GM19438 (cell line): Measurements from ENCODE around the gene MPHOSPH8.
"Not testable (repeated sequence)": the region's sequence is repeated elsewhere in the genome, so short reads cannot be mapped to it uniquely, and the experiment has no call there.

ENCODE experiments used
- ATAC-seq: cut with Tn5 transposase; IDR thresholded peaks from one replicate; pipeline ENCODE4 v1.9.1; 2021; ENCODE audit warnings: low read depth; ENCODE audit not compliant: unreplicated experiment

The MPHOSPH8 gene

DNA sequence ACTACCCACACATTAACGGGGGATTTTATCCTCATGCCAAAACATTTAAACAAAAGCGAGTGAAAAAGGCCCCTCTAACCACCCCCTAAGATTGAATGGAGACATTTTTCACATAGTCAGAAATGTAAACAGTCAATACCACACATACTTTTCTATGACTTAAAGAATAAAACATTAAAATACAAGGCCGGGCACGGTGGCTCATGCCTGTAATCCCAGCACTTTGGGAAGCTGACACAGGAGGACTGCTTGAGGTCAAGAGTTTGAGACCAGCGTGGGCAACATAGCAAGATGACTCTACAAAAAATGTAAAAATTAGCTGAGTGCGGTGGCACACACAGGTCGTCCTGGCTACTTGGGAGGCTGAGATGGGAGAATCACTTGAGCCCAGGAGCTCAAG lies 47.3 kb downstream of the MPHOSPH8 start:
- no peak for ATAC-seq

DNA sequence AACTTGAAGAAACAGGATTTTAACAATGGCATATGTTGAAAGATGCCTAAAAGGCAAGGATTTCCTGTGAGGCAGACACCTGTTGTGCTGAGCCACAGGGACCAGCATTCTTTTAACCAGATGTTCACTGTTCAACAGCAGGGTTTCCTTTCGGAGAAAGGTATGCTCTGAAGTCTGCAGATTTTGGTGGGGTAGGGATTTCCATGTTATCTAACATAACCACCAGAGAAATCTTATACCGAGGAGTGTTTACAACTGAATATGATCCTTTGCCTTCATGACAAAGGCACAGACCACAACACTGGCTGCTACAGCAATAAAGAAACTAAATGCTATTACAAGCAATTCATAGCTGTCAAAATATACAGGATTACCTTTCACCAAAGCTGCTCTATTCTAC lies 48.1 kb downstream of the MPHOSPH8 start:
- no peak for ATAC-seq

DNA sequence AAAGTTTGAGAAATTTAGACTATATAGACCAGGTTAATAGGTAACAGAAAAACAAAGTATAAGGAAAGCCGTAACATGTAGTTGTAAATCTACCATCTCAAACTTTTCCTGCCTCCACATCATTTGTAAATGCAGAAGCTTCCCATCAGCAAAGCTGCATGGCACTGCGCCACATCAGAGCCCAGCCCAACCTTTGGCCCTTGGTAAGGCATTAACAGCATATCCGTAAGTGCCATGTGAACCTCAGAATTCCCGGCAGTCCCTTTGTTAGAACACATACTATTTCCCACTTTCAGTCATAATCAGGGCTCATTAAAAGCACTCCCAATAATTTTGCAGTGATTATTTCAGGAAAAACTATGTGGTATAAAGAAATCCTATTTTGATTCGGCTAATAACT lies 51.6 kb downstream of the MPHOSPH8 start:
- no peak for ATAC-seq

DNA sequence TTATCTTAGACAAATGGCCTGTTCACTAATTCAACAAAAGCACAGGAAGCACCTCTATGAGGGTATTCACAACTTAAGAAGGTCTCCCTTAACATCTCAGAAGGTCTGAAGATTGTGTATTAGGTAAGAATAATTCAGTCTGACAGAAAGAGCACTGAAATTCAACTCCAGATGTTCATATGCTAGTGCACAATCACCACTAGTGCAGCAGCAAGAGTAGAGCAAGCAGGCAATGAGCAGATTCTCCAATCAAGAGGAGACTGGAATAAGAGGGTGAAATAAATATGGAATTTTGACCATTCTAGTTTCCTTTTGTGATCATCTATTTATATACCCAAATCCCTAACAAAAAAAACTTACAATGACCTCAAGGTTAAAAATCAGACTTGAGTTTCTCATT lies 52.0 kb downstream of the MPHOSPH8 start:
- no peak for ATAC-seq

DNA sequence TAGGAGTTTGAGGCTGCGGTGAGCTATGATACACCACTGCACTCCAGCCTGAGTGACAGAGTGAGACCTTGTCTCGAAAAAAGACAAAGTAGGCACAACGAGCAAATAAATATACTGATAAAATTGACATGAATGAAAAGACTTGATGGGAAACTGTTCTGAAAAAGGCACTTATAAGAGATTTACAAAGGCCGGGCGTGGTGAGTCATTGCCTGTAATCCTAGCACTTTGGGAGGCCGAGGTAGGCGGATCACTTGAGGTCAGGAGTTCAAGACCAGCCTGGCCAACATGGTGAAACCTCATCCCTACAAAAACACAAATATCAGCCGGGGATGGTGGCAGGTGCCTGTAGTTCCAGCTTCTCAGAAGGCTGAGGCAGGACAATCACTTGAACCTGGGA lies 58.0 kb downstream of the MPHOSPH8 start:
- not testable (repeated sequence) for ATAC-seq

DNA sequence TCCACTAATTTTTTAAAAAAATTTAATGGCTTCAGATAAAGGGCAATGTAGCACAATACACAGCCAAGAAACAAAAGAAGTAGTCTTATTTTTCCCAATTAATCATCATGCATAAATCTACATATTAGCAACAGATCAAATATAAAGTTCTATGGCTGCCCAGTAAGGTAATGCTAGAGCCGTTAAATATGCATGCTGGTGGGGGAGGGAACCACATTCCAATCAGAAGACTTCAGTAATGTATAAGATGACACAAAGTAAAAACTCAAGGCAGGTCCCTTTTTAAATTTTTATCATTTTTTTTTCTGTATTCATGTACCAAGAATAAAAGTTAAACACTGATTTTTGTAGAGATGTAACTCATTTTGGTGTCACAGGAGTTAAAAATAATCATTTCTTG lies 62.0 kb downstream of the MPHOSPH8 start:
- no peak for ATAC-seq

DNA sequence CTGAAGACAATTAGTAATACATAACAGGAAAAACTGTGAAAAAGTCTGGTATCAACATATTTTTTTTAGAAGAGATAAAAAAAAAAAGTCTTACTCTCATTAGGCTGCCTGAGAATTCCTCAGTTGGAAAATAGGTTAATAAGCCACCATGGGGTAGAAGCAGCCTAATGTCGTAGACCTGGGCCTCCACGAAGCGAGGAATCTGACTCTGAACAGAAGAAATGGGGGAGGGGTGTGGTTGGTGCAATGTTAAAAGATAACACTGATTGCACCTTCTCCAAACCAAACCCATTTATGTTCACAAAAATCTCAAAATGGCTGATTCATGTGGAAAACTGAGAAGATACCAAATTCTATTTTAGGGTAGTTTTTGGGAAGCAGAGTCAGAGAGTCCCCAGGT lies 62.4 kb downstream of the MPHOSPH8 start:
- ATAC-seq = no peak

DNA sequence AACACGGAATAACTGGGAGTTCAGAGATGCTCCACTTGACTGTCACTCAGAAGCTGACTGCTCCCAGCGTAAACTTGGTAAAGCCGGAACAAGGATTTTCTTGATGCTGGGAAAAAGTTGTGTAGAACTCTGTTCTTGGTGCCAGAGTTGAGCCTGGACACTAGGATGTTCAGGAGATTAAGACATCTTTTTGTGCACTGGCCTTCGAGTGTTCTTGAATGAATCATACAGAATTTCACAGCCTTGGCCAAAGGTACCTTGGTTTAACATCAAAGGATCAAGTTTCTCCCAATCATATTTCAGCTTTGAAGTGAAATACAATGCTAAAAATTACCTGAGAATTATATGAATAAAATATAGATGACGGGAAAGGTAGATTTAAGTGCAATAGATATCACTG lies 67.5 kb downstream of the MPHOSPH8 start:
- not testable (repeated sequence) for ATAC-seq

DNA sequence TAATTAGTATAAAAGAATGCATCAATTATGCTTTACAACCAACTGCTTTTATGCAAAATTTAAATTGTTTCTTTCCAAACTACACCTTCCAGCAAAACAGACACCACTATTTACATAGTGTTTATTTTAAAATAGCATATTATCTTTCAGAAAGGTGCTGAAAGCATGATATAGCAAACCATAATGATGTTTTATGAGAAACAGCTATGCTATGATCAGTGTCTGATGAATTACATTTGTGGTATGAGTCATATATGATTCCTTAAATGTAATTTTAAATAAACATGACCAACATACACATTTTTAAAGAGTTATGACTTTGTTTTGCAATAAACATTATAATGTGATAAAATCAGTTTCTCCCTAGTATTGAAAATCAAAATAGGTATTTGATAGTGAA lies 68.2 kb downstream of the MPHOSPH8 start:
- not testable (repeated sequence) for ATAC-seq

DNA sequence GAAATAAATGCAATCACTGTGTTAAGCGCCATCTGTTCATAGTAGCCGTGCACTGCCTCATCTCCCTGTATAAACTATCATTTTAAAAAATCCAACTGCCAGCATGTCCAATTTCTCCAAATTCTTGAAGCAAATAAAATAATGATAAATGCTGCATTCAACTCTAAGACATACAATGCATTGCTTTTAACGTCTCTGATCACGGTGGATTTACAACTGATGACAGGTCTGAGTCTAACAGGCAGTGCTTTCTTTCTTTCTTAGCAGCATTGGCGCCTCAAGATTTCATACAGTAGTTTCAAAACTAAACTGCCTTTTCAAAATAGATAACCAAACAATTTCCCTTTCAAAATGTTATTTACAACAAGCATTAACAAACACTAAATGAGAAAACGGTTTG lies 70.8 kb downstream of the MPHOSPH8 start:
- not testable (repeated sequence) for ATAC-seq

DNA sequence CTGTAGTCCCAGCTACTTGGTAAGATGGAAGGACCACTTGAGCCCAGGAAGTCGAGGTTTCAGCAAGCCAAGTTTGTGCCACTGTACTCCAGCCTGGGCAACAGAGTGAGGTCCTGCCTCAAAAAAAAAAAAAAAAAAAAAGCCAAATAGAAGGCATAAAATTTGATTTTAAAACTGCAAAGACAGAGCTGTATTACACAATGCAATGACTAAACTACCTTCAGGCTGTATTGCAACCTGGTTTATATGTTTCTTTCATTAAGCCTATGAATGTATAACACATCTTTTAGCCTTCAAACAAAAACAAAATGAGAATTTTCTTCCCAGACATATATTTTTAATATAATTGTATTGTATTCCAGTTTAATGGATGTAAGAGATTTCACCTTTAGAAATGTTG lies 75.6 kb downstream of the MPHOSPH8 start:
- ATAC-seq = not testable (repeated sequence)

DNA sequence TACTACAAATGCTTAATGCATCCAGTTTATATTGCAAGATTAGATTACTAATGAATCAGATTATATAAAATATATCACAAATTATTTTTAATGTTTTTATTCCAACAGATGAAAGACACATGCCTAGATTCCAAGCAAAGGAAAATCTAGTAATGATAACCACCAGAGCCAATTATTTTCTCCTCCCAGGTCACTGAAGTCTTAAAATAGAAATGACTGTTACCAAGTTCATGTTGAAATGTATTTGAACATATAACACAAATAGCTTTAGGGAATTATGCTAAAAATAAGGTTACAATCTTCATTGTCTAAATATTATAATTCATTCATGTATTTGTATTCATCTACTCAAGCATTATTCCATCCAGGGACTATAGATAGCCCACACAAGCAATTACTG lies 76.3 kb downstream of the MPHOSPH8 start:
- ATAC-seq = not testable (repeated sequence)

DNA sequence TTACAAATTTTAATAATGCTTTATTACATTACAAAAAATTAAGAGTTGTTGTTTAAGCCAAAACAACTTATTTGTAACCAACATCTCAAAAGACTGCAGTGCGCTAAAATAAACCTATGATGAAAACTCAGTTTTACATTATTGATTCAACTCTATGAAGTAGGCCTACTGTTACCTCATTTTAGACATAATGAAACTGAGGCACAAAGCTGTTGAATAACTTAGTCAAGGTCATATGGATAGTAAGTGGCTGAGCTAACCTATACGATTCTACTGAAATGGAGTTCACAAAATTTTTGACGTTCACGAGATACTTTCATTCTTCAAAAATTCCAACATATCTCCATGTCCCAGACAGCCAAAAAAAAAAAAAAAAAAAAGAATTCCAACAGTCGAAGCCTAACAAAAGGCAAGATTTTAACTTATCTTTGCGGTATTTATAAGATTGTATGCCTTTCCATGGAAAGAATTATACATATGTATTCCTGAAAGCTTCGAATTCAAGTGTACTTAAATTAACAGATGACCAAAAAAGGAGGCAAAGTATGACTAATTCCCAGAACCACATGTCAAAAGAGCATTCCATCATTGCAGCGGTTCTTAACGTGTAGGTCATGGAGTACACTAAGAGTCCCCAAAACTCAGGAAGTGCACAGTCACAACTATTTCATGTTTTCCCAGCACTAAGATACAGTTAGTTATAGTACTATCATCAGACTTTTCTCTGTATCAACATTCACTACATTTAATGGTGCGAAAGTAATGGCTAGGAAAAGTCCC lies 79.9 kb downstream of the MPHOSPH8 start:
- ATAC-seq = no peak

DNA sequence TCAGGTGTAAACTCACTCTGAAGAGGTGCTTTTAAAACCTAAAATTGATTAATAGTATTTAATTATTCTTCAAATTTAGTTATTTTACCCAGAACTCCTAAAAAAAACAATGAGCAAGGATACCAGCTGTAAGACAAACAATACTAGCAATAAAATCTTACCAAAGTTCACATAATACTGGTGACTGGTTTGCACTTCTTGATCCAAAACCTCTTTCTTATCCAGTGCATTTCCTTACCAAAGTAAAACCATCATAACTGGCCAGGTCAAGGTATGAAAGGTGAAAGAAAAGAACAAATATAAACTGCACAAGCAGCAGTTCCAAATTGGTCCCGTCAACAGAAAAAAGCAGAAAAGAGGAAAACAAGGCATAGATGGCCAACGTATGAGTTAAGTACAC lies 86.6 kb downstream of the MPHOSPH8 start:
- ATAC-seq = no peak
